CD4-positive, alpha-beta memory T cell (primary cell): ENCODE data around the gene GALNS. TPM values are rescaled to one million over a fixed set of nuclear protein-coding genes. Genes with fewer than 3 reads are reported as not detected.

Experiments used
- CTCF ChIA-PET: fragments of 350-600 bp; sonication (Branson Sonifier 250); formaldehyde crosslinking; loops from one replicate; lab custom pipeline; 2021; ENCODE audit warnings: inconsistent platforms; ENCODE audit not compliant: partially characterized antibody; lab: Charles Lee
- POLR2A ChIA-PET: fragments of 350-600 bp; sonication (Branson Sonifier 250); formaldehyde crosslinking; loops from one replicate; lab custom pipeline; 2021; ENCODE audit not compliant: partially characterized antibody; lab: Charles Lee
- DNase-seq, 5 donors: peaks; one replicate each; pipeline versions ENCODE4 v3.0.0 to v3.0.0-alpha.2; 2020 to 2022; ENCODE audit warnings: mixed read lengths in 1 of 5
- H3K27ac ChIP-seq: one replicate; pipeline ENCODE4 v1.7.0; 2013; ENCODE audit warnings: low read depth, low read length
- H3K27me3 ChIP-seq: 2 replicates; pipeline ENCODE4 v1.7.0; 2013; ENCODE audit warnings: mild to moderate bottlenecking, low read length, moderate library complexity; ENCODE audit not compliant: insufficient read depth
- H3K36me3 ChIP-seq: 2 replicates; pipeline ENCODE4 v1.7.0; 2013; ENCODE audit warnings: mild to moderate bottlenecking, low read length, moderate library complexity; ENCODE audit not compliant: insufficient read depth
- H3K4me1 ChIP-seq: 2 replicates; pipeline ENCODE4 v1.7.0; 2013; ENCODE audit warnings: mild to moderate bottlenecking, low read length, moderate library complexity; ENCODE audit not compliant: insufficient read depth
- H3K4me3 ChIP-seq, 2 donors: one replicate each; pipeline ENCODE4 v1.7.0; 2013; ENCODE audit warnings: low read length in 2 of 2, mild to moderate bottlenecking in 1 of 2
- H3K9me3 ChIP-seq, 2 donors: one replicate each; pipeline ENCODE4 v1.7.0; 2013; ENCODE audit warnings: low read length in 2 of 2, control low read depth in 1 of 2; ENCODE audit not compliant: control insufficient read depth in 1 of 2
- H3K27ac Mint-ChIP-seq, 7 donors: one replicate each; pipeline ENCODE4 v1.8.0; 2020 to 2021; ENCODE audit warnings: mixed read lengths in 7 of 7, mild to moderate bottlenecking in 6 of 7, inconsistent platforms in 3 of 7, moderate library complexity in 3 of 7
- H3K27me3 Mint-ChIP-seq, 2 donors: one replicate each; pipeline ENCODE4 v1.8.0; 2020 to 2021; ENCODE audit warnings: mixed read lengths in 2 of 2
- H3K36me3 Mint-ChIP-seq, 2 donors: one replicate each; pipeline ENCODE4 v1.8.0; 2020 to 2021; ENCODE audit warnings: mixed read lengths in 2 of 2, inconsistent platforms in 1 of 2, mild to moderate bottlenecking in 1 of 2
- H3K4me1 Mint-ChIP-seq, 4 donors: one replicate each; pipeline ENCODE4 v1.8.0; 2020 to 2021; ENCODE audit warnings: mixed read lengths in 4 of 4, mild to moderate bottlenecking in 1 of 4
- H3K4me3 Mint-ChIP-seq, 8 donors: one replicate each; pipeline ENCODE4 v1.8.0; 2020 to 2021; ENCODE audit warnings: mixed read lengths in 8 of 8, mild to moderate bottlenecking in 7 of 8, moderate library complexity in 6 of 8, inconsistent platforms in 3 of 8
- H3K9me3 Mint-ChIP-seq, 8 donors: one replicate each; pipeline ENCODE4 v1.8.0; 2020 to 2021; ENCODE audit warnings: mixed read lengths in 8 of 8, mild to moderate bottlenecking in 5 of 8, inconsistent platforms in 3 of 8, moderate library complexity in 1 of 8
- intact Hi-C: fragments of 100-400 bp; cut with micrococcal nuclease; formaldehyde crosslinking; loops from one replicate; pipeline ENCODE4 v1.15.1; 2023
- polyA plus RNA-seq, 2 donors: library from polyadenylated mRNA; unstranded; fragments of 300-500 nt; fragmentation: Illumina TruSeq; gene quantifications; one replicate each; pipeline ENCODE4 v1.2.3, GENCODE V29; 2021
- total RNA-seq, 2 experiments: library from RNA; stranded (reverse); gene quantifications; one replicate each; pipeline ENCODE4 v1.2.3, GENCODE V29; 2021

Gene GALNS
- total and polyA plus RNA-seq, 4 experiments from 2014 or later = 5.6 to 65.7 (median 33.7) TPM

- Histone ChIP-seq H3K27me3 (no peaks in the 10 kb centered on the region), H3K27ac (no peak overlapping the region), H3K9me3 (no peaks in the 10 kb centered on the region), H3K4me1 (no peaks in the 10 kb centered on the region), H3K36me3 (no peaks in the 10 kb centered on the region), H3K4me3 (no peak overlapping the region)
- peaks cover 6 to 12% of the 10 kb centered on the region in 2 donors for H3K27me3 Mint-ChIP-seq
- H3K4me1 Mint-ChIP-seq = peaks cover 0 to 3% (median under 1%) of the 10 kb centered on the region in 4 donors
- H3K9me3 Mint-ChIP-seq = no peaks in the 10 kb centered on the region
- CTCF ChIA-PET = no interaction called here
- H3K27ac Mint-ChIP-seq = no peak overlapping the region
- no peak for DNase-seq
- no peaks in the 10 kb centered on the region for H3K36me3 Mint-ChIP-seq
- POLR2A ChIA-PET = no interaction called here
- H3K4me3 Mint-ChIP-seq = peak overlapping the region in 3 of 8 donors; percentile 41 to 52 (median 43)
- intact Hi-C loops = no loop called here
These were observed 14.6 kb upstream of the GALNS start for GRCh38 chr16:88871349-88871702.

GRCh38 chr16:88870608-88871348 lies 14.0 kb upstream of the GALNS start:
- intact Hi-C loops = no loop called here

GRCh38 chr16:88869673-88869980 lies 12.9 kb upstream of the GALNS start:
- Histone ChIP-seq H3K9me3 (no peaks in the 10 kb centered on the region), H3K4me3 (no peak overlapping the region), H3K4me1 (no peaks in the 10 kb centered on the region), H3K27me3 (no peaks in the 10 kb centered on the region), H3K36me3 (no peaks in the 10 kb centered on the region), H3K27ac (no peak overlapping the region)
- no peak overlapping the region for H3K27ac Mint-ChIP-seq
- no peak overlapping the region for H3K4me3 Mint-ChIP-seq
- POLR2A ChIA-PET = no interaction called here
- intact Hi-C loops = no loop called here
- CTCF ChIA-PET = no interaction called here
- H3K9me3 Mint-ChIP-seq = no peaks in the 10 kb centered on the region
- H3K27me3 Mint-ChIP-seq = peaks cover 6 to 10% of the 10 kb centered on the region in 2 donors
- peaks cover 0 to 3% (median under 1%) of the 10 kb centered on the region in 4 donors for H3K4me1 Mint-ChIP-seq
- DNase-seq = no peak
- H3K36me3 Mint-ChIP-seq = no peaks in the 10 kb centered on the region

More at GRCh38 chr16:88870608-88871348, 14.0 kb upstream of the GALNS start:
- POLR2A ChIA-PET = no interaction called here
- no peaks in the 10 kb centered on the region for H3K36me3 Mint-ChIP-seq
- Histone ChIP-seq H3K4me3 (no peak overlapping the region), H3K36me3 (no peaks in the 10 kb centered on the region), H3K27ac (no peak overlapping the region), H3K9me3 (no peaks in the 10 kb centered on the region), H3K4me1 (no peaks in the 10 kb centered on the region), H3K27me3 (no peaks in the 10 kb centered on the region)
- peak overlapping the region in 6 of 8 donors; percentile 8 to 52 (median 44) for H3K4me3 Mint-ChIP-seq
- H3K4me1 Mint-ChIP-seq = peaks cover 0 to 3% (median under 1%) of the 10 kb centered on the region in 4 donors
- peaks cover 6 to 11% of the 10 kb centered on the region in 2 donors for H3K27me3 Mint-ChIP-seq
- no peaks in the 10 kb centered on the region for H3K9me3 Mint-ChIP-seq
- H3K27ac Mint-ChIP-seq = no peak overlapping the region
- no peak for DNase-seq
- CTCF ChIA-PET = no interaction called here

GRCh38 chr16:88868974-88869672 lies 12.4 kb upstream of the GALNS start:
- no peak overlapping the region for H3K4me3 Mint-ChIP-seq
- peaks cover 6 to 10% of the 10 kb centered on the region in 2 donors for H3K27me3 Mint-ChIP-seq
- no peak overlapping the region for H3K27ac Mint-ChIP-seq
- H3K4me3 ChIP-seq = no peak overlapping the region
- ChIA-PET CTCF (no interaction called here), POLR2A (no interaction called here)
- H3K36me3 Mint-ChIP-seq = no peaks in the 10 kb centered on the region
- H3K9me3 Mint-ChIP-seq = no peaks in the 10 kb centered on the region
- H3K4me1 Mint-ChIP-seq = peaks cover 0 to 3% (median under 1%) of the 10 kb centered on the region in 4 donors
- H3K9me3 ChIP-seq = no peaks in the 10 kb centered on the region
- no peak overlapping the region for H3K27ac ChIP-seq
- intact Hi-C loops = no loop called here
- no peak for DNase-seq
- no peaks in the 10 kb centered on the region for H3K36me3 ChIP-seq
- no peaks in the 10 kb centered on the region for H3K4me1 ChIP-seq
- no peaks in the 10 kb centered on the region for H3K27me3 ChIP-seq

- no peaks in the 10 kb centered on the region for H3K4me1 ChIP-seq
- H3K9me3 ChIP-seq = no peaks in the 10 kb centered on the region
- intact Hi-C loops = no loop called here
- Mint-ChIP-seq H3K4me3 (no peak overlapping the region), H3K4me1 (peaks cover 0 to 3% (median under 1%) of the 10 kb centered on the region in 4 donors), H3K27ac (no peak overlapping the region), H3K27me3 (peaks cover 6 to 10% of the 10 kb centered on the region in 2 donors), H3K9me3 (no peaks in the 10 kb centered on the region), H3K36me3 (no peaks in the 10 kb centered on the region)
- DNase-seq = no peak
- no peaks in the 10 kb centered on the region for H3K27me3 ChIP-seq
- H3K27ac ChIP-seq = no peak overlapping the region
- no peak overlapping the region for H3K4me3 ChIP-seq
- POLR2A ChIA-PET = no interaction called here
- CTCF ChIA-PET = interaction anchor here (1.4 kb wide), 1 partner anchor 9 kb away, joined by 3 read pairs; no protein-coding TSS in a partner anchor
- H3K36me3 ChIP-seq = peaks cover 2% of the 10 kb centered on the region
These were observed 11.0 kb upstream of the GALNS start for GRCh38 chr16:88867581-88868246.

- no peak within 1 kb of the TSS for H3K4me3 ChIP-seq
- no peaks in the 10 kb centered on the region for H3K27me3 ChIP-seq
- peaks cover 14% of the 10 kb centered on the region for H3K36me3 ChIP-seq
- ChIA-PET CTCF (interaction anchor here (1.4 kb wide), 1 partner anchor 8 kb away, joined by 3 read pairs; no protein-coding TSS in a partner anchor), POLR2A (interaction anchor here (0.7 kb wide), 1 partner anchor 9 kb away, joined by 3 read pairs; no protein-coding TSS in a partner anchor)
- no peaks in the 10 kb centered on the region for H3K4me1 ChIP-seq
- Mint-ChIP-seq H3K27ac (no peak within 1 kb of the TSS), H3K36me3 (peaks cover 3 to 5% of the 10 kb centered on the region in 2 donors), H3K4me1 (peaks cover 0 to 3% (median under 1%) of the 10 kb centered on the region in 4 donors), H3K4me3 (no peak within 1 kb of the TSS), H3K9me3 (no peaks in the 10 kb centered on the region), H3K27me3 (peaks cover 6 to 10% of the 10 kb centered on the region in 2 donors)
- H3K27ac ChIP-seq = no peak within 1 kb of the TSS
- DNase-seq = no peak
- H3K9me3 ChIP-seq = no peaks in the 10 kb centered on the region
- intact Hi-C loops = no loop called here
These were observed 9.6 kb upstream of the GALNS start, which contains the start of gene PABPN1L for GRCh38 chr16:88866151-88866920. Gene PABPN1L, minus strand, starts transcription at chr16:88866660. Its CDS starts 54 bp downstream, at chr16:88866606.
